DMS53 (cell line): Measurements from ENCODE around the gene FAU.

Experiments
- DNase-seq: peaks from one replicate; lab custom pipeline; 2025; lab: John Stamatoyannopoulos, UW

Gene FAU

GRCh38 chr11:65078151-65078550 lies 43.8 kb downstream of the FAU start:
- peak; percentile 77 for DNase-seq

GRCh38 chr11:65077451-65077850 lies 44.5 kb downstream of the FAU start:
- DNase-seq: no peak

- no peak for DNase-seq
These were observed 49.3 kb downstream of the FAU start for GRCh38 chr11:65072631-65072966.

- no peak for DNase-seq
These were observed 49.9 kb downstream of the FAU start for GRCh38 chr11:65071907-65072630.
